Measurements from ENCODE around the gene SLC25A1.
A peak's percentile ranks its signal among the peaks of the same experiment; 100 is the strongest.

Gene SLC25A1

GRCh38 chr22:19180740-19181410 lies 2.3 kb upstream of the SLC25A1 start:
- DNase-seq (ENCODE audit: low read depth, low spot score): no peak

- DNase-seq (ENCODE audit: low read depth, low spot score): no peak
Measured at GRCh38 chr22:19180234-19180633, 1.7 kb upstream of the SLC25A1 start.

GRCh38 chr22:19179497-19180048 lies 1.0 kb upstream of the SLC25A1 start:
- DNase-seq (ENCODE audit: low read depth, low spot score): no peak

GRCh38 chr22:19178065-19178656 lies 375 bp downstream of the SLC25A1 start:
- DNase-seq (ENCODE audit: low read depth, low spot score): peak; percentile 23

GRCh38 chr22:19177164-19178064 lies 1.1 kb downstream of the SLC25A1 start:
- no peak for DNase-seq (ENCODE audit: low read depth, low spot score)

- DNase-seq (ENCODE audit: low read depth, low spot score): no peak
Measured at GRCh38 chr22:19176732-19177131, 1.8 kb downstream of the SLC25A1 start.

- no peak for DNase-seq (ENCODE audit: low read depth, low spot score)
Measured at GRCh38 chr22:19176175-19176643, 2.3 kb downstream of the SLC25A1 start.

GRCh38 chr22:19175602-19176174 lies 2.8 kb downstream of the SLC25A1 start:
- no peak for DNase-seq (ENCODE audit: low read depth, low spot score)

GRCh38 chr22:19175026-19175601 lies 3.4 kb downstream of the SLC25A1 start:
- DNase-seq (ENCODE audit: low read depth, low spot score): no peak

GRCh38 chr22:19174106-19175025 lies 4.2 kb downstream of the SLC25A1 start:
- no peak for DNase-seq (ENCODE audit: low read depth, low spot score)

- no peak for DNase-seq (ENCODE audit: low read depth, low spot score)
Measured at GRCh38 chr22:19173047-19174035, 5.2 kb downstream of the SLC25A1 start.

- DNase-seq (ENCODE audit: low read depth, low spot score): no peak
Measured at GRCh38 chr22:19172213-19173046, 6.1 kb downstream of the SLC25A1 start.

- DNase-seq (ENCODE audit: low read depth, low spot score): no peak
Measured at GRCh38 chr22:19169947-19170318, 8.6 kb downstream of the SLC25A1 start.

- DNase-seq (ENCODE audit: low read depth, low spot score): no peak
Measured at GRCh38 chr22:19169002-19169946, 9.3 kb downstream of the SLC25A1 start.

GRCh38 chr22:19168088-19168890 lies 10.2 kb downstream of the SLC25A1 start:
- DNase-seq (ENCODE audit: low read depth, low spot score): no peak
